NT2/D1 (cell line): ENCODE results near the gene PRKRA.

Experiments used
- DNase-seq: peaks from one replicate; pipeline ENCODE4 v3.0.0-alpha.2; 2011; ENCODE audit warnings: low read depth, low spot score
- H3K27me3 ChIP-seq: 2 replicates; pipeline ENCODE4 v1.6.0; 2011; ENCODE audit warnings: mild to moderate bottlenecking; ENCODE audit not compliant: insufficient read length, insufficient read depth
- H3K36me3 ChIP-seq: 2 replicates; pipeline ENCODE4 v1.6.1; 2011; ENCODE audit warnings: mild to moderate bottlenecking, low read length, mixed read lengths; ENCODE audit not compliant: insufficient read depth, insufficient read length
- H3K4me1 ChIP-seq: 2 replicates; pipeline ENCODE4 v1.5.1; 2011; ENCODE audit not compliant: insufficient read depth, insufficient read length
- H3K4me3 ChIP-seq: 2 replicates; pipeline ENCODE4 v1.5.1; 2011; ENCODE audit warnings: low read depth; ENCODE audit not compliant: insufficient read length
- H3K9ac ChIP-seq: 2 replicates; pipeline ENCODE4 v1.6.0; 2011; ENCODE audit warnings: low read depth; ENCODE audit not compliant: insufficient read length
- H3K9me3 ChIP-seq: 2 replicates; pipeline ENCODE4 v1.5.1; 2011; ENCODE audit warnings: mild to moderate bottlenecking, low read length; ENCODE audit not compliant: insufficient read depth
- SUZ12 ChIP-seq: IDR thresholded peaks from 2 replicates; pipeline ENCODE4 v1.6.1; 2011; ENCODE audit not compliant: insufficient read length, insufficient read depth; ENCODE audit errors: extremely low read depth
- YY1 ChIP-seq: IDR thresholded peaks from 2 replicates; pipeline ENCODE4 v1.6.1; 2011; ENCODE audit not compliant: insufficient read length, insufficient read depth
- ZNF274 ChIP-seq: IDR thresholded peaks from 2 replicates; pipeline ENCODE4 v1.6.1; 2011; ENCODE audit warnings: mild to moderate bottlenecking, low read depth, low read length

Gene PRKRA

GRCh38 chr2:178482437-178482836 is 31.5 kb upstream of the PRKRA start:
- Histone ChIP-seq H3K4me1 (no peaks in the 10 kb centered on the region), H3K36me3 (peaks cover 2% of the 10 kb centered on the region), H3K9me3 (no peaks in the 10 kb centered on the region), H3K9ac (no peak overlapping the region), H3K27me3 (peaks cover 18% of the 10 kb centered on the region), H3K4me3 (no peak overlapping the region)
- TF ChIP-seq SUZ12, result no peak
- TF ChIP-seq YY1, result no peak
- TF ChIP-seq ZNF274, result no peak
- DNase-seq, result no peak

GRCh38 chr2:178480227-178481181 is 29.5 kb upstream of the PRKRA start, which contains the start of gene PLEKHA3:
PLEKHA3 (plus strand) TSS chr2:178480457; CDS start chr2:178480870, 413 bp downstream.
- H3K27me3 ChIP-seq, result peaks cover 18% of the 10 kb centered on the region
- TF ChIP-seq YY1 (no peak), ZNF274 (no peak), SUZ12 (no peak)
- no peaks in the 10 kb centered on the region for H3K9me3 ChIP-seq
- DNase-seq, result peak; percentile 74
- H3K36me3 ChIP-seq, result no peaks in the 10 kb centered on the region
- H3K4me3 ChIP-seq, result peak within 1 kb of the TSS; percentile 65
- H3K9ac ChIP-seq, result peak within 1 kb of the TSS; percentile 78
- no peaks in the 10 kb centered on the region for H3K4me1 ChIP-seq

- Histone ChIP-seq H3K9me3 (no peaks in the 10 kb centered on the region), H3K27me3 (peaks cover 18% of the 10 kb centered on the region), H3K36me3 (no peaks in the 10 kb centered on the region), H3K4me3 (peak overlapping the region; percentile 65), H3K4me1 (no peaks in the 10 kb centered on the region), H3K9ac (peak overlapping the region; percentile 78)
- DNase-seq, result no peak
- TF ChIP-seq ZNF274 (no peak), YY1 (no peak), SUZ12 (no peak)
Measured at GRCh38 chr2:178479758-178480226, 28.8 kb upstream of the PRKRA start.

DNA sequence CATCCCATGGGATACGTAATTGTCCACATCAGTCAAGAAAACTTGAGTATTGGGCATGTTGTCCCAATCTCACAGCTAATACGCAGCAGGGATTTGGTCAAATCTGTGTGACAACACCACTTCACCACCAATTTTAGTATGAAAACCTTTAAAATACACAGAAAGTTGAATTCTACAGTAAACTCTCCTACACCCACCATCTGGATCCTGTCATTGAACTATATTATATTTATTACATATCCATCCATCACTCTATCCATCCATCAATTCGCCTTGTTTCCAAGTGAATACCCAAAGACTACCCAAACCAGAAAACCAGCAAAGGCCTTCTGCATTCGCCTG is 28.3 kb upstream of the PRKRA start:
- Histone ChIP-seq H3K9me3 (no peaks in the 10 kb centered on the region), H3K4me1 (no peaks in the 10 kb centered on the region), H3K4me3 (peak overlapping the region; percentile 81), H3K9ac (no peak overlapping the region), H3K27me3 (peaks cover 18% of the 10 kb centered on the region), H3K36me3 (no peaks in the 10 kb centered on the region)
- TF ChIP-seq ZNF274 (no peak), SUZ12 (no peak), YY1 (no peak)
- DNase-seq, result no peak

DNA sequence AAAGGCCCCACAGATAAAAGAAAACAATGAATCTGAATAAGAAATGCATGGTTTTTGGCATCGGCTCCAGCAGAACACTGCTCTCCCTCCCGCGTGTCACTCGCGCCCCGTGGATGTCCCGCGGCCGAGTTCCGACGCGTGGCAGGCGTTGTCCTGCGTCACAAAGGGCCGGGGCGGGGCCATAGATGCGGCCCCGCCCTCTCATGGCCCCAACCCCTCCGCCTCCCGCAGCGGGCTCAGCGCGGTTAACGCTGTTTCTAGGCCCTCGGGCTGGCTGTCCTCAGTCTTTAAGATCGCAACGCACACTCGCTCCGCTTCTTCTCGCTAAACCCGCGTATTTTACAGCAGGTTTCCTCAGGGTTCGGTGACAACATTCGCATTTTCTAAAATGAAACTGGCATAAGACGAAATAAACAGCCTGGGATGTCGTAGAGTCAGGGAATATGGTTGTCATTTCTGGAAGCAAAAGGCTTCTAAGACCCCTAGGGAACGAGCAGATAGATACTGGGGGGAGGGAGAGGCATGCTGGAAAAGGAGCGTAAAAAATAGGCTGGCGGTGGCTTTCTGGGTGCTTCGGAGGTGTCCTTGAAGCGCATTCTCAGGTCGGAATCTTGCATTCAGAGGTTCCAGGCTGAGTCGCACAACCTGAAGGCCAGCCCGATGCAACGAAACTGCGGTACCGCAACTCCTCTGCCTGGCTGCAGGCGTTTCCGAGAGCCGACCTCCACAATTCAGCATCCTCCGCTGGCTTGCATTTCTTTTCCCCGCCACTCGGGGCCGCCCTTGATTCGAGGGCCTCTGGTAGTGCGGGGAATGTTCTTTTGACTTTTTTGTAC is 27.7 kb upstream of the PRKRA start, which contains the start of gene FKBP7:
Gene FKBP7, minus strand, starts transcription at position 162 of the 836 bp plus-strand sequence. Its CDS starts 101 bp downstream, at position 61.
- H3K9me3 ChIP-seq, result no peaks in the 10 kb centered on the region
- peak within 1 kb of the TSS; percentile 81 for H3K4me3 ChIP-seq
- H3K4me1 ChIP-seq, result no peaks in the 10 kb centered on the region
- H3K9ac ChIP-seq, result peak within 1 kb of the TSS; percentile 83
- H3K36me3 ChIP-seq, result no peaks in the 10 kb centered on the region
- DNase-seq, result no peak
- TF ChIP-seq ZNF274, result no peak
- TF ChIP-seq YY1, result no peak
- TF ChIP-seq SUZ12, result no peak
- peaks cover 18% of the 10 kb centered on the region for H3K27me3 ChIP-seq

DNA sequence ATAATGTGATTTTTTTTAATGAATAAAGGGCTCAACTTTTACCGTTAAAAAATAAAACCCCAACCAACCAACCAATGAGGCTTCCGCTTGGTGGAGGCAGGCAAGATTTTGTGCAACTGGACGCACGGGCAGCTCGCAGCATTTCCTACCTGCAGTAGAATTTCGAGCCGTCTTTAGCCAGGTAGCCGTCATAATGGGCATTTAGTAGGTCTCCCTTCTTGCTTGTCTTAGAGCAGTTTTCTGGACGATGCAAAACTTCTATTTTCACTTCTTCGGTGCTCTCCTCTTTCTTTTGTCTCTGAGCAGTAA is 27.1 kb upstream of the PRKRA start:
- TF ChIP-seq ZNF274 (no peak), YY1 (no peak), SUZ12 (no peak)
- no peak for DNase-seq
- H3K9me3 ChIP-seq, result no peaks in the 10 kb centered on the region
- peaks cover 18% of the 10 kb centered on the region for H3K27me3 ChIP-seq
- peak overlapping the region; percentile 81 for H3K4me3 ChIP-seq
- no peaks in the 10 kb centered on the region for H3K36me3 ChIP-seq
- H3K9ac ChIP-seq, result peak overlapping the region; percentile 76
- no peaks in the 10 kb centered on the region for H3K4me1 ChIP-seq

DNA sequence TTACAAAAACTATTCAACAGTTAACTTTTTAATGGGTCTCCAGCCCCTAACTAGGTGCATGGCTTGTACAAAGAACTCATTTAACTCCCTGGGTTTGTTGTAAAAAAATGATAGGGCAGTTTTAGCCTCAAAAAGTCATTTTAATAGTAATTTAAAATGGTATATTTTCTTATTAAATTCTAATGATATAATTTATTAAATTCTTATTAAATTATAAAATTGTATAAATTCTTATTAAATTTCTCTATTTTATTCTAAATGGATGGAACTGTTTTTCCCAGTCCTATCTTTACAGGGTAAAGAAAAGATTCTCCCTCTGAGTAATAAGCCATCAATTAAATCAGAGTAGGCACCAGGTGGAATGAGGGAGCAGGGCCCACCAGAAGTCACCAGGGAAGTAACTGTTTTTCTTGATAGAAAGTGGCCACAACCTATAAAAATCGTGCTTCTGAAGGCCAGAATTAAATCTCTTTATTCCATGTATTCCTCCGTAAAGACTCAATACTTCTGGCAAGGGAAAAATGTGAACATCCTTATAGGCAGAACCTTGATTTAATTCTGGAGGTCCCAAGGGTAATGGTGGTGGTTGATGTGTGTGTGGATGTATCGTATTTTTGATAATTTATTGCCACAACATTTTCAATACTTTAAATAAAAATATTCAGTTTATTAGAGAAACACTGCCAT is 26.6 kb upstream of the PRKRA start:
- H3K4me3 ChIP-seq, result peak overlapping the region; percentile 81
- no peaks in the 10 kb centered on the region for H3K9me3 ChIP-seq
- peaks cover 18% of the 10 kb centered on the region for H3K27me3 ChIP-seq
- no peaks in the 10 kb centered on the region for H3K36me3 ChIP-seq
- TF ChIP-seq SUZ12 (no peak), YY1 (no peak), ZNF274 (no peak)
- H3K4me1 ChIP-seq, result no peaks in the 10 kb centered on the region
- no peak for DNase-seq
- peak overlapping the region; percentile 76 for H3K9ac ChIP-seq
